Smooth muscle cell (in vitro differentiated cells): ENCODE results near the gene ANKRD13C. TPM values are rescaled to one million over a fixed set of nuclear protein-coding genes. Genes with fewer than 3 reads are reported as not detected.

Experiments used
- DNase-seq: peaks from one replicate; lab custom pipeline; 2025; ENCODE audit not compliant: unreplicated experiment; lab: John Stamatoyannopoulos, UW
- H2AFZ ChIP-seq: fragments of 200-600 bp; sonication (generic); 2 replicates; pipeline ENCODE4 v1.6.0; 2016; ENCODE audit warnings: antibody characterized with exemption, low read depth, mild to moderate bottlenecking
- H3F3A ChIP-seq: fragments of 200-600 bp; sonication (generic); 2 replicates; pipeline ENCODE4 v1.6.0; 2017; ENCODE audit warnings: antibody characterized with exemption, low read depth
- H3K27ac ChIP-seq: fragments of 200-600 bp; sonication (generic); 2 replicates; pipeline ENCODE4 v1.5.1; 2016; ENCODE audit warnings: low read depth, mild to moderate bottlenecking
- H3K27me3 ChIP-seq: fragments of 200-600 bp; sonication (generic); 2 replicates; pipeline ENCODE4 v1.6.1; 2016; ENCODE audit warnings: low read depth, mild to moderate bottlenecking
- H3K36me3 ChIP-seq: fragments of 200-600 bp; sonication (generic); 2 replicates; pipeline ENCODE4 v1.5.1; 2016; ENCODE audit warnings: low read depth
- H3K4me1 ChIP-seq: fragments of 200-600 bp; sonication (generic); 2 replicates; pipeline ENCODE4 v1.5.1; 2016; ENCODE audit warnings: low read depth
- H3K4me2 ChIP-seq: fragments of 200-600 bp; sonication (generic); 2 replicates; pipeline ENCODE4 v1.6.0; 2016; ENCODE audit warnings: mild to moderate bottlenecking
- H3K4me3 ChIP-seq: fragments of 200-600 bp; sonication (generic); 2 replicates; pipeline ENCODE4 v1.5.1; 2016; ENCODE audit warnings: mild to moderate bottlenecking
- H3K79me2 ChIP-seq: fragments of 200-600 bp; sonication (generic); 2 replicates; pipeline ENCODE4 v1.6.0; 2016; ENCODE audit warnings: low read depth, mild to moderate bottlenecking
- H3K9ac ChIP-seq: fragments of 200-600 bp; sonication (generic); 2 replicates; pipeline ENCODE4 v1.6.0; 2016; ENCODE audit warnings: low read depth
- H3K9me3 ChIP-seq: fragments of 200-600 bp; sonication (generic); replicated peaks from 2 replicates; pipeline ENCODE4 v1.5.1; 2016; ENCODE audit warnings: low read depth
- H4K20me1 ChIP-seq: fragments of 200-600 bp; sonication (generic); 2 replicates; pipeline ENCODE4 v1.6.0; 2016; ENCODE audit warnings: low read depth
- CTCF ChIP-seq: fragments of 200-600 bp; sonication (generic); IDR thresholded peaks from 2 replicates; pipeline ENCODE4 v1.5.1; 2017; ENCODE audit warnings: borderline replicate concordance, mild to moderate bottlenecking, antibody characterized with exemption; ENCODE audit not compliant: insufficient read depth, poor library complexity, severe bottlenecking
- WGBS: methylation state at CpG from one replicate; pipeline ENCODE4 v1.1.7; 2016; ENCODE audit warnings: low lambda C conversion rate; 5-methylcytosine and 5-hydroxymethylcytosine counted together
- polyA plus RNA-seq: library from polyadenylated mRNA; unstranded; fragments of >200 nt; fragmentation: Nextera tagmentation; extraction: Ambion mirVana; gene quantifications from 2 replicates; pipeline ENCODE4 v1.2.1, GENCODE V29; 2016
- total RNA-seq: library from RNA; depleted of rRNA; stranded (reverse); fragments of >200 nt; gene quantifications from 2 replicates; pipeline ENCODE4 v1.2.3, GENCODE V29; 2014

Gene ANKRD13C
- total and polyA plus RNA-seq, 2 experiments from 2014 or later, result 18.3 to 27.6 TPM

DNA sequence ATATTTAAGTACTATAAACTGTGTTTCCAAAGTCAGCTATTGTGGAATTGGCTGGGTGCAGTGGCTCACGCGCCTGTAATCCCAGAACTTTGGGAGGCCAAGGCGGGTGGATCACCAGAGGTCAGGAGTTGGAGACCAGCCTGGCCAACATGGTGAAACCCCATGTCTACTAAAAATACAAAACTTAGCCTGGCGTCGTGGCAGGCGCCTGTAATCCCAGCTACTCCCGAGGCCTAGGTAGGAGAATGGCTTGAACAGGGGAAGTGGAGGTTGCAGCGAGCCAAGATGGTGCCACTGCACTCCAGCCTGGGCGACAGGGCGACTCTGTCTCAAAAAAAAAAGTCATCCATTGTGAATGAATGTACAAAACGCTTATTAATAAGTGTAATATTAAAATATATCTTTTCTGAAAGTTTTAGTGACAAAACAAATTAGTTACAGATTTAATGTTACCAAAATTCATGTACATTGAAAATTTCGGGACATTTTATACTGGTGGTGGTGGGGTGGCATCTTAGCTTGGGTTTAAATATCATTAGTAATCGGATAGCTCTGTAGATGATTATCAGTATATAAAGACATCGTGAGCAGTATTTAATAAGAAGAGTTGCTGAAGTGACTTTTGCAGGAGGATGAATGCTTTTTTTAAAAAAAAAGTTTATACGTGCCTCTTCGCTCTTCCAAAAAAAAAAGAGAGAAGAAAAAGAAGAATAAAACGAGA lies 133.8 kb downstream of the ANKRD13C start:
- no peak for DNase-seq
- H3K4me1 ChIP-seq, result peaks cover 28% of the 10 kb centered on the region
- H2AFZ ChIP-seq, result peak overlapping the region; percentile 64
- H4K20me1 ChIP-seq, result peaks cover 57% of the 10 kb centered on the region
- peak overlapping the region; percentile 85 for H3K4me2 ChIP-seq
- peak overlapping the region; percentile 97 for H3K27ac ChIP-seq
- peaks cover 93% of the 10 kb centered on the region for H3K79me2 ChIP-seq
- no peaks in the 10 kb centered on the region for H3K27me3 ChIP-seq
- peak overlapping the region; percentile 94 for H3K9ac ChIP-seq
- no peaks in the 10 kb centered on the region for H3K9me3 ChIP-seq
- 57% methylated on average over 17 of the region's 17 CpGs for WGBS
- H3K36me3 ChIP-seq, result no peaks in the 10 kb centered on the region
- H3K4me3 ChIP-seq, result peak overlapping the region; percentile 78
- no peak for TF ChIP-seq CTCF
- H3F3A ChIP-seq, result peaks cover 15% of the 10 kb centered on the region

DNA sequence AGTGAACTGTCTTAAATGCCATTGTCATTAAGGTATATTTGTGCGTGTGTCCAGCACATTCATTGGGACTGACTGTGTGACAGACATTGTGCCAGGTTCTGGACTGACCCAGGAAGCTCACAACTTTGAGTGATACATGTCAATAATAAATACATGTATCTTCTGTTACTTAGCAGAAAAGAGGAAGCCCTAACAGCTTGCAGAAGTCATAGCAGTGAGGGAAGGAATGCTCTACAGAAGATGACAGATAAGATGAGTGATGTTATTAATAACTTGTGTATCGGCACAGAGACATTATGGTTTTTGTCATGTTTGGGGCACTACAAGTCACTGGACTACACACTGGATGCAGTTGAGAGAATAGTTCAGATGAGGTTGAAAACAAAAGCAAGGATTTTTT lies 134.5 kb downstream of the ANKRD13C start:
- no peak for DNase-seq
- H3K79me2 ChIP-seq, result peaks cover 93% of the 10 kb centered on the region
- WGBS, result 95% methylated on average over 2 of the region's 2 CpGs
- peak overlapping the region; percentile 97 for H3K27ac ChIP-seq
- no peak overlapping the region for H2AFZ ChIP-seq
- H3K9me3 ChIP-seq, result no peaks in the 10 kb centered on the region
- no peaks in the 10 kb centered on the region for H3K27me3 ChIP-seq
- H3F3A ChIP-seq, result peaks cover 15% of the 10 kb centered on the region
- no peak for TF ChIP-seq CTCF
- no peak overlapping the region for H3K9ac ChIP-seq
- H3K4me2 ChIP-seq, result no peak overlapping the region
- H3K4me3 ChIP-seq, result no peak overlapping the region
- H3K36me3 ChIP-seq, result no peaks in the 10 kb centered on the region
- peaks cover 57% of the 10 kb centered on the region for H4K20me1 ChIP-seq
- H3K4me1 ChIP-seq, result peaks cover 28% of the 10 kb centered on the region

DNA sequence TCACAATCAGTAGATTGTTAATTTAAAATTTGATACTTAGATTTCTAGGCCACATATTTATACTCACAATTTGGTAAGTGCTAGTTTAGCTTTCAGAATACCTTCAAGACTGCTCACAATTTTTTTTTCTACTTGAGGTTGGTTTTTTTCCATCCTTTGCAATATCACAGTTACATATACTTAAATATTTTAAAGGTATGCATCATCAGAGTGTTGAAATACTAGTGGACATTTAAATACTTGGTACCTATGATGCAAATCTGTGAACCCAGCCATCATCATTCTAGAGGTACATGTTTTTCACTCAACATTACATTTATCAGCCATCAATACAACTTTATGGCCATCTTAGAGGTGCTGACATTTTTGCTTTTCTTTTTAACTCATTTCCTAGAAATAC lies 143.0 kb downstream of the ANKRD13C start:
- no peaks in the 10 kb centered on the region for H3K36me3 ChIP-seq
- no peak overlapping the region for H3K27ac ChIP-seq
- H3K4me2 ChIP-seq, result no peak overlapping the region
- H3K9ac ChIP-seq, result no peak overlapping the region
- H3K79me2 ChIP-seq, result peaks cover 100% of the 10 kb centered on the region
- H3F3A ChIP-seq, result no peaks in the 10 kb centered on the region
- H4K20me1 ChIP-seq, result peaks cover 63% of the 10 kb centered on the region
- H3K4me3 ChIP-seq, result no peak overlapping the region
- no peaks in the 10 kb centered on the region for H3K9me3 ChIP-seq
- no peak for DNase-seq
- no peak for TF ChIP-seq CTCF
- H3K4me1 ChIP-seq, result peaks cover 6% of the 10 kb centered on the region
- no peak overlapping the region for H2AFZ ChIP-seq
- H3K27me3 ChIP-seq, result no peaks in the 10 kb centered on the region

DNA sequence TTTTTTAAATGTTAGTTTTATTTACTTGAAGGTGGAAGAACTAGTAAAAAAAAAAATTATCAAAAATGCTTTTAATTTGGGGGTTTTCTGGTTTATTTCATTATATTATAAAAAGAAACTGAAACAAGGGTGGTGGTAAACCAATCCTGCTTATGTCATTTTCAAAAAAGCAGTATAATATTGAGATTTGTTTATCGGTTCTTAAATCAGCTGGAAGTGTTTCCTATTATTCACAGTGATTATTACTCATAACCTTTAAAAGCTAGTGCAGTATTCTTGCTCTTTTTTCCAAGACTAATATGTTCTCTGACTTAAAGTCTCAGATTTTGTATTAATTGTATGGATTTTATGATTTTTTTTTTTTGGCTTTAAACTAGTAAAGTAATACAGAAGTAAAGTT lies 143.7 kb downstream of the ANKRD13C start:
- no peak for TF ChIP-seq CTCF
- H3K9ac ChIP-seq, result no peak overlapping the region
- DNase-seq, result no peak

More for the DNA sequence above, 143.7 kb downstream of the ANKRD13C start:
- H3K4me2 ChIP-seq, result no peak overlapping the region
- no peaks in the 10 kb centered on the region for H3K27me3 ChIP-seq
- peaks cover 56% of the 10 kb centered on the region for H4K20me1 ChIP-seq
- H3K4me1 ChIP-seq, result peaks cover 9% of the 10 kb centered on the region
- H3K27ac ChIP-seq, result no peak overlapping the region
- H3K36me3 ChIP-seq, result no peaks in the 10 kb centered on the region
- H3K79me2 ChIP-seq, result peaks cover 100% of the 10 kb centered on the region
- H3F3A ChIP-seq, result peaks cover 6% of the 10 kb centered on the region
- no peak overlapping the region for H2AFZ ChIP-seq
- no peak overlapping the region for H3K4me3 ChIP-seq
- WGBS, result 97% methylated on average over 1 of the region's 1 CpG
- no peaks in the 10 kb centered on the region for H3K9me3 ChIP-seq
